B cell (primary cell): Measurements from ENCODE around the gene SKOR1. TPM values are rescaled to one million over a fixed set of nuclear protein-coding genes. Genes with fewer than 3 reads are reported as not detected.

Source experiments
- ATAC-seq: fragments of 200-7000 bp; cut with Tn5 transposase; one replicate; pipeline ENCODE4 v1.10.0; 2021; ENCODE audit warnings: low read depth, mild to moderate bottlenecking, moderate number of reproducible peaks, moderate library complexity
- CTCF ChIA-PET: fragments of 350-600 bp; sonication (Branson Sonifier 250); formaldehyde crosslinking; loops from one replicate; lab custom pipeline; 2021; ENCODE audit warnings: antibody characterized with exemption, inconsistent platforms; lab: Charles Lee
- POLR2A ChIA-PET: fragments of 350-600 bp; sonication (Branson Sonifier 250); formaldehyde crosslinking; loops from one replicate; lab custom pipeline; 2021; ENCODE audit warnings: antibody characterized with exemption; lab: Charles Lee
- DNase-seq: peaks from one replicate; pipeline ENCODE4 v3.0.0; 2013
- H2AFZ ChIP-seq: 2 replicates; pipeline ENCODE4 v1.6.1; 2012; ENCODE audit warnings: mild to moderate bottlenecking, low read depth, low read length; ENCODE audit not compliant: insufficient read depth, poor library complexity, severe bottlenecking
- H3K27ac ChIP-seq, 2 donors: 1 replicate in 1 of 2; 2 replicates in 1 of 2; pipeline ENCODE4 v1.5.1; 2012 to 2013; ENCODE audit warnings: low read length in 2 of 2, mild to moderate bottlenecking in 2 of 2, moderate library complexity in 1 of 2
- H3K27me3 ChIP-seq, 4 experiments: fragments of 200-600 bp in 1 of 4; sonication (generic) in 1 of 4; replicated peaks in 1 of 4; 1 replicate in 2 of 4; 2 replicates in 2 of 4; pipeline versions ENCODE4 v1.6.1 to v1.7.0; 2013 to 2016; ENCODE audit warnings: low read length in 3 of 4, mild to moderate bottlenecking in 2 of 4, mixed read lengths in 1 of 4, moderate library complexity in 1 of 4; ENCODE audit not compliant: insufficient read depth in 4 of 4, control insufficient read depth in 3 of 4; ENCODE audit errors: control extremely low read depth in 1 of 4
- H3K36me3 ChIP-seq, 2 experiments: replicated peaks in 1 of 2; 1 replicate in 1 of 2; 2 replicates in 1 of 2; pipeline versions ENCODE4 v1.6.1 to v1.7.1; 2013; ENCODE audit warnings: low read length in 1 of 2; ENCODE audit not compliant: insufficient read depth in 2 of 2, control insufficient read depth in 1 of 2; ENCODE audit errors: control extremely low read depth in 1 of 2, extremely low read depth in 1 of 2
- H3K4me1 ChIP-seq, 2 donors: fragments of 200-600 bp in 1 of 2; sonication (generic) in 1 of 2; 1 replicate in 1 of 2; 2 replicates in 1 of 2; pipeline versions ENCODE4 v1.5.1 to v1.6.1; 2013 to 2017; ENCODE audit warnings: low read length in 2 of 2; ENCODE audit not compliant: control insufficient read depth in 2 of 2, insufficient read depth in 2 of 2
- H3K4me2 ChIP-seq: replicated peaks from 2 replicates; pipeline ENCODE3; 2012; ENCODE audit warnings: mild to moderate bottlenecking, low read depth, low read length; ENCODE audit not compliant: poor library complexity, severe bottlenecking
- H3K4me3 ChIP-seq, 5 experiments: fragments of 200-600 bp in 1 of 5; sonication (generic) in 1 of 5; 1 replicate in 3 of 5; 2 replicates in 2 of 5; pipeline versions ENCODE4 v1.5.1 to v1.7.0; 2011 to 2016; ENCODE audit warnings: low read length in 4 of 5, mild to moderate bottlenecking in 4 of 5, low read depth in 2 of 5, control low read depth in 1 of 5, moderate library complexity in 1 of 5; ENCODE audit not compliant: insufficient read depth in 1 of 5; ENCODE audit errors: control extremely low read depth in 1 of 5, extremely low read depth in 1 of 5
- H3K79me2 ChIP-seq: fragments of 200-600 bp; sonication (generic); one replicate; pipeline ENCODE4 v1.6.0; 2016; ENCODE audit warnings: low read length; ENCODE audit not compliant: control insufficient read depth, insufficient read depth
- H3K9ac ChIP-seq: fragments of 200-600 bp; sonication (generic); 2 replicates; pipeline ENCODE4 v1.6.1; 2017; ENCODE audit warnings: mild to moderate bottlenecking, low read length, moderate library complexity
- H3K9me3 ChIP-seq, 3 donors: one replicate each; pipeline versions ENCODE4 v1.6.1 to v1.7.1; 2013; ENCODE audit warnings: low read length in 2 of 3; ENCODE audit not compliant: control insufficient read depth in 2 of 3, insufficient read depth in 1 of 3; ENCODE audit errors: control extremely low read depth in 1 of 3
- H4K20me1 ChIP-seq: 2 replicates; pipeline ENCODE4 v1.6.0; 2012; ENCODE audit warnings: mild to moderate bottlenecking, low read length; ENCODE audit not compliant: insufficient read depth, control insufficient read depth, poor library complexity, severe bottlenecking
- H3K27ac Mint-ChIP-seq: one replicate; pipeline ENCODE4 v1.8.0; 2021; ENCODE audit warnings: mixed read lengths
- H3K27me3 Mint-ChIP-seq: one replicate; pipeline ENCODE4 v1.8.0; 2021; ENCODE audit warnings: mixed read lengths
- H3K4me1 Mint-ChIP-seq: one replicate; pipeline ENCODE4 v1.8.0; 2021; ENCODE audit warnings: mixed read lengths
- H3K4me3 Mint-ChIP-seq: one replicate; pipeline ENCODE4 v1.8.0; 2021; ENCODE audit warnings: mixed read lengths
- H3K9me3 Mint-ChIP-seq: one replicate; pipeline ENCODE4 v1.8.0; 2022; ENCODE audit warnings: mixed read lengths; ENCODE audit not compliant: insufficient read depth
- CTCF ChIP-seq: fragments of 200-600 bp; IDR thresholded peaks from one replicate; pipeline ENCODE4 v1.8.0; 2022; ENCODE audit warnings: antibody characterized with exemption, mild to moderate bottlenecking
- EZH2 ChIP-seq: IDR thresholded peaks from 2 replicates; pipeline ENCODE4 v1.6.1; 2012; ENCODE audit warnings: borderline replicate concordance, low read depth, mild to moderate bottlenecking, moderate library complexity, low read length; ENCODE audit not compliant: insufficient read depth, poor library complexity, severe bottlenecking
- WGBS: methylation state at CpG from one replicate; pipeline ENCODE4 v1.1.5; 2013; ENCODE audit warnings: missing lambda C conversion rate; ENCODE audit not compliant: insufficient coverage; 5-methylcytosine and 5-hydroxymethylcytosine counted together
- intact Hi-C: fragments of 100-400 bp; cut with micrococcal nuclease; formaldehyde crosslinking; loops from one replicate; pipeline ENCODE4 v1.10.0; 2022
- polyA plus RNA-seq: library from polyadenylated mRNA; depleted of rRNA; stranded (reverse); fragments of >200 nt; gene quantifications from 2 replicates; pipeline ENCODE4 v1.2.3, GENCODE V29; 2012
- total RNA-seq, 2 donors: library from RNA; stranded (reverse); fragments of 120-200 nt in 1 of 2; gene quantifications; 1 replicate in 1 of 2; 2 replicates in 1 of 2; pipeline versions ENCODE4 v1.2.3 to v1.2.4, GENCODE V29; 2013 to 2022

Gene SKOR1
- total and polyA plus RNA-seq, 2 donors (not counting 1 experiment from before 2014, with no cell fraction given): 0.37 to 0.67 TPM

- peaks cover 59 to 77% of the 10 kb centered on the region in 2 donors for H3K4me1 ChIP-seq
- DNase-seq: no peak
- peaks cover 57% of the 10 kb centered on the region for H3K4me1 Mint-ChIP-seq
Measured at GRCh38 chr15:67828969-67829646, 3.8 kb downstream of the SKOR1 start.

More at GRCh38 chr15:67828969-67829646, 3.8 kb downstream of the SKOR1 start:
- ChIA-PET POLR2A (interaction anchor here (0.7 kb wide), 1 partner anchor 8 kb away, joined by 6 read pairs; no protein-coding TSS in a partner anchor), CTCF (interaction anchor here (1.6 to 16.8 kb wide), 2 partner anchors 10 to 46 kb away, joined by 3 to 237 read pairs; no protein-coding TSS in a partner anchor)
- Mint-ChIP-seq H3K27me3 (peaks cover 69% of the 10 kb centered on the region), H3K27ac (peak overlapping the region; percentile 56), H3K4me3 (peak overlapping the region; percentile 44), H3K9me3 (no peaks in the 10 kb centered on the region)
- peaks cover 0 to 82% (median 17%) of the 10 kb centered on the region in 3 donors for H3K9me3 ChIP-seq
- TF ChIP-seq CTCF (no peak), EZH2 (no peak)
- intact Hi-C loops: no loop called here
- H3K9ac ChIP-seq: no peak overlapping the region
- H3K4me3 ChIP-seq: peak overlapping the region in 1 of 5 experiments; percentile 41
- no peaks in the 10 kb centered on the region for H3K36me3 ChIP-seq
- no peak overlapping the region for H2AFZ ChIP-seq
- peak overlapping the region; percentile 60 for H3K4me2 ChIP-seq
- peaks cover 14% of the 10 kb centered on the region for H4K20me1 ChIP-seq
- 13% methylated on average over 51 of the region's 54 CpGs for WGBS
- H3K79me2 ChIP-seq: no peaks in the 10 kb centered on the region
- H3K27ac ChIP-seq: no peak overlapping the region
- H3K27me3 ChIP-seq: peaks cover 4 to 93% (median 71%) of the 10 kb centered on the region in 4 experiments
- no peak for ATAC-seq
